ENCODE results near the gene OR4D9.

GRCh38 chr11:59553323-59553722 is 42.0 kb downstream of the OR4D9 start:
- TF ChIP-seq CTCF (IDR thresholded peaks at IDR 0.05) (no peak), EP300 (IDR thresholded peaks at IDR 0.05) (no peak), POLR2A (IDR thresholded peaks at IDR 0.05) (no peak)

Measured in tibial nerve (tissue), 4 donors.